ENCODE results near the gene ACOX3.
A peak's percentile ranks its signal among the peaks of the same experiment; 100 is the strongest.

ACOX3 gene

DNA sequence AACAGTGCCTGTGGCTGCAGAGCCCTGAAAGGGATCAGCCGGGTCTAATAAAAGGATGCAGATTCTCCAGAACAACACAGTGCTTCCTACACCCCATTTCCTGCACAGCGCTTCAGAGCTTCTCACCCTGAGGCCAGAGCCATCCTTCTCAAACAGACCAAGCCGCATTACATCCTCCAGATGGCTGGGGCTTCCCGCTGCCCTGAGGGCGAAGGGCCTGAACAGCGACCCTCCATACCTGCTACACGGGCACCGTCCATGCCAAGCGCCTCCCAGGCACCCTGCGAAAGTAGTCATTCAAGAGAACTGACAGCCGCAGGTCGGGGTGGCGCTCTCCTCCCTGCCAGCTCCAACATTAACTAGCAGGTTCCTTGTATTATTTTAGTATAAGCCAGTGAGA, 36.5 kb downstream of the ACOX3 start:
- H3K27ac ChIP-seq = no peak overlapping the region
- TF ChIP-seq, protein P1, sequence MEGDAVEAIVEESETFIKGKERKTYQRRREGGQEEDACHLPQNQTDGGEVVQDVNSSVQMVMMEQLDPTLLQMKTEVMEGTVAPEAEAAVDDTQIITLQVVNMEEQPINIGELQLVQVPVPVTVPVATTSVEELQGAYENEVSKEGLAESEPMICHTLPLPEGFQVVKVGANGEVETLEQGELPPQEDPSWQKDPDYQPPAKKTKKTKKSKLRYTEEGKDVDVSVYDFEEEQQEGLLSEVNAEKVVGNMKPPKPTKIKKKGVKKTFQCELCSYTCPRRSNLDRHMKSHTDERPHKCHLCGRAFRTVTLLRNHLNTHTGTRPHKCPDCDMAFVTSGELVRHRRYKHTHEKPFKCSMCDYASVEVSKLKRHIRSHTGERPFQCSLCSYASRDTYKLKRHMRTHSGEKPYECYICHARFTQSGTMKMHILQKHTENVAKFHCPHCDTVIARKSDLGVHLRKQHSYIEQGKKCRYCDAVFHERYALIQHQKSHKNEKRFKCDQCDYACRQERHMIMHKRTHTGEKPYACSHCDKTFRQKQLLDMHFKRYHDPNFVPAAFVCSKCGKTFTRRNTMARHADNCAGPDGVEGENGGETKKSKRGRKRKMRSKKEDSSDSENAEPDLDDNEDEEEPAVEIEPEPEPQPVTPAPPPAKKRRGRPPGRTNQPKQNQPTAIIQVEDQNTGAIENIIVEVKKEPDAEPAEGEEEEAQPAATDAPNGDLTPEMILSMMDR (conservative IDR thresholded peaks at IDR 0.05) = no peak
- TF ChIP-seq ZFX (IDR thresholded peaks at IDR 0.05) = no peak

DNA sequence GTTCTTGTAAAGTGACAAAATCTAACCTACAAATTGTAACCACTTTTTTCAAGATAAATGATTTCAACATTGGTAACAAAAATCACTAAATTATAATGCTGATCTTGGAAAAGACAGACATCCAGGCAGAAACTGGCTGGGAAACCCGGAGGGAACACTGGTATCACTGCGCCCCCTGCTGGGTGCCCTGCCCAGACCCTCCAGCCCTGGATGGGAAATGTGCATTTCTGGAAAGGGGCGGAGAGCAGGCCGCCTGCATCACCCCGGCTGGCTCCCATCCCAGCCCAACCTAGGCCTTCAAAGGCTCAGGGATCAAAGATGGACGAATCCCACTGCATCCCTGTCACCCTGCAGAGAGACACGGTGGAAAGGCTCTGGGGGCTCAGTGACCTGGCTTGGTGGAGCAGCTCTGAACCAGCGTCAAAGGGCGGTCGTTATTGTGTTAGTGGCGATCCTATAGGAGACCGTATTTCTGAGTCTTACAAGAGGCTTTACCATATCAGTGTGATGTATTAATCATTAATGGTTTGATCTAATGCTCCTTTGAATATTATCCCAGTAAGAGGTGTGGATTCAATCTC, 37.3 kb downstream of the ACOX3 start:
- TF ChIP-seq ZFX (IDR thresholded peaks at IDR 0.05) = no peak
- TF ChIP-seq, protein P1 (conservative IDR thresholded peaks at IDR 0.05) = peak; percentile 90
- H3K27ac ChIP-seq = no peak overlapping the region

DNA sequence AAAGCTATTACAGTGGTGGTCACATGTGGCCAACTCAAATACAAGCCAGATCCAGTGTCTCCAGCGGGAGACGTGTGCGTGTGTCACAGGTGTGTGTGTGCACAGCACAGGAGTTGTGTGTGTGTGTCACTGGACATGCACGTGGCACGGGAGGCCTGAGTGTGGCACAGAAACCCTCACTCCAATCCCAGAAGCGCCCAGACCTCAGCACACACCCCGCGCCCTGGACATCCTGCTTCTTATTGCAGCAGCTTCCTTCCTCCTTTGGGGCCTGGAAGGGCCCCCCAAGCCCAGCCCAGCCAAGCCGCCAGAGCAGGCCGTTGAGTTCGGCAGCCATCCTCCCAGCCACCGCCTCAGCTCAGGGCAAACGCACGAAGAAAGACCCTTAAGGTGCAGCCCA, 37.9 kb downstream of the ACOX3 start:
- no peak for TF ChIP-seq ZFX (IDR thresholded peaks at IDR 0.05)
- TF ChIP-seq, protein P1 (conservative IDR thresholded peaks at IDR 0.05) = no peak
- no peak overlapping the region for H3K27ac ChIP-seq

DNA sequence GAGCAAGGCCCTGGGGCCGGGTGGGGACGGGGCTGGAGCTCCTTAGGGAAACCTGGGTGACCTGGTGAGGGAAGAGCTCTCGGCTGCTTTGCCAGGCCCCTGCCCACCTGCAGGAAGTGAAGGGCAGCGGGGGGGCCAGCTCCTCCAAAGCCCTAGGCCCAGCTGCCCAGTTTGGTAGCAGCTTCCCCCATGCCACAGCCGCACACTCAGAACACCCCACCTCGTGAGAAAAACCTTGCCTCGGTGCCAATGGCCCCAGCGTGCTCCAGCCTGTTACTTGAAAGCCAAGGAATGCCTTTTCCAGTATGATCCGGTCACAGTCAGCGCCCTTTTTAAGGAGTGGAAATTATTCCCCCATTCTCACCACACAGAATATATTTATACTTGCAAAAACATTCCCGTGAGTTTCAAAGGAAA, 38.3 kb downstream of the ACOX3 start:
- H3K27ac ChIP-seq = no peak overlapping the region
- no peak for TF ChIP-seq ZFX (IDR thresholded peaks at IDR 0.05)
- TF ChIP-seq, protein P1 (conservative IDR thresholded peaks at IDR 0.05) = no peak

DNA sequence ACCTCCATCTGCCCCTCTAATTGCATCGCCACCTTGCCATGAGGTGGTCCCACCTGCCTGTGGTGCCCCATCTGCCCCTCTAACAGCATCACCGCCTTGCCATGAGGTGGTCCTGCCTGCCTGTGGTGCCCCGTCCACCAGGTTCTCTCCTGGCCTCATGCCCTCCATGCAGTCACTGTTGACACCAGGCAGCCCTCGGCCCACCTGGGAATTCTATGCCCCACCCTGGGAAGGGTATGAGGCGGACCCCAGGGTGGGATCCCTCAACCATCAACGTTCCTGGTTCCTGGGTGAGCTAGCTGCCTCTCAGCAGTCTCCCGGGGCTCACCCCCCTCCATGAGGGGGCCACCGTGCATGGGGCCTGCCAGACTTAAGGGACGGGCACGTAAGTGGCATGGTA, 38.9 kb downstream of the ACOX3 start:
- no peak overlapping the region for H3K27ac ChIP-seq
- TF ChIP-seq, protein P1 (conservative IDR thresholded peaks at IDR 0.05) = no peak
- TF ChIP-seq ZFX (IDR thresholded peaks at IDR 0.05) = no peak

DNA sequence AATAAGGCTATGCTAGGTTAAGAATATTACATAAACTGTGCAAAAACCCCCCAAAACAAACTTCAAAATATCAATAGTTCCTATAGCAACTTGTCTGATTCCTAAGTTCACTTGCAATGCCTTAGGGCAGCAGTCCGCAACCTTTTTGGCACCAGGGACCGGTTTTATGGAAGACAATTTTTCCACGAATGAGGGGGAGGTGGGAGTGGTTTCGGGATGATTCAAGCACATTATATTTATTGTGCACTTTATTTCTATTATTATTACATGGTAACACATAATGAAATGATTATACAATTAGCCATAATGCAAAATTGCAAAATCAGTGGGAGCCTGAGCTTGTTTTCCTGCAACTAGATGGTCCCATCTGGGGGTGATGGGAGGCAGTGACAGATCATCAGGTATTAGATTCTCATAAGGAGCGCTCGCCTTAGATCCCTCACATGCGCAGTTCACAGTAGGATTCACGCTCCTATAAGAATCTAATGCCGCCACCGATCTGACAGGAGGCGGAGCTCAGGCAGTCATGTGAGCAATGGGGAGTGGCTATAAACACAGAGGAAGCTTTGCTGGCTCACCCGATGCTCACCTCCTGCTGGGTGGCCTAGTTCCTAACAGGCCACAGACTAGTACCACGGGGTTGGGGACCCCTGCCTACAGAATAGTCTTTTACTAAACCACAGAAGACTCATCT, 39.7 kb downstream of the ACOX3 start:
- no peak overlapping the region for H3K27ac ChIP-seq
- TF ChIP-seq, protein P1 (conservative IDR thresholded peaks at IDR 0.05) = no peak
- TF ChIP-seq ZFX (IDR thresholded peaks at IDR 0.05) = no peak

DNA sequence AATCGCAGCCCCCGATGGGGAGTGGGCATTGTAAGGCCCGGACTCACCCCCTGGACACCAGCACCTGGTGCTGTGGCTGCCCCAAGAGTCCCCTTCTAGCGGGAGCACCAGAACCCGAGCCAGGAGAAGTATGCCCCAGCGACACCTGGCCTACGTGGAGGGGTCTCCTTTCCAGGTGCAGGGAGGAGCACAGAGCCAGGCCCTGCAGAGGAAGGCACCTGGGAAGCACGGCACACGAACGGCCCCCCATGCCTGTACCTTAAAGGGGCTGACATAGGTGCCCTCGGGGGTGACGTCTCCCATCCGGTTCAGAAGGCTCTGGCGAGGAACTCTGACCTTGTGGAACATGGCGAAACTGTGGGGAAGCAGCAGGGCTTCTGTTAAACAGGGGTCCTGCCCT, 41.2 kb downstream of the ACOX3 start:
- no peak for TF ChIP-seq ZFX (IDR thresholded peaks at IDR 0.05)
- TF ChIP-seq, protein P1 (conservative IDR thresholded peaks at IDR 0.05) = no peak
- no peak overlapping the region for H3K27ac ChIP-seq
